D721Med (cell line): ENCODE data around the gene TNNT3.

ENCODE experiments used
- DNase-seq: peaks from one replicate; pipeline ENCODE4 v3.0.0; 2011; ENCODE audit warnings: low spot score; ENCODE audit not compliant: insufficient read length
- FAIRE-seq: peaks from 2 replicates; lab custom pipeline; 2011; peaks lifted over from hg19 to GRCh38; lab: Jason Lieb, UNC
- CTCF ChIP-seq: IDR thresholded peaks from 2 replicates; pipeline ENCODE4 v1.5.1; 2012; ENCODE audit warnings: mild to moderate bottlenecking, control low read depth; ENCODE audit not compliant: insufficient read depth; ENCODE audit errors: missing control alignments

The TNNT3 gene

DNA sequence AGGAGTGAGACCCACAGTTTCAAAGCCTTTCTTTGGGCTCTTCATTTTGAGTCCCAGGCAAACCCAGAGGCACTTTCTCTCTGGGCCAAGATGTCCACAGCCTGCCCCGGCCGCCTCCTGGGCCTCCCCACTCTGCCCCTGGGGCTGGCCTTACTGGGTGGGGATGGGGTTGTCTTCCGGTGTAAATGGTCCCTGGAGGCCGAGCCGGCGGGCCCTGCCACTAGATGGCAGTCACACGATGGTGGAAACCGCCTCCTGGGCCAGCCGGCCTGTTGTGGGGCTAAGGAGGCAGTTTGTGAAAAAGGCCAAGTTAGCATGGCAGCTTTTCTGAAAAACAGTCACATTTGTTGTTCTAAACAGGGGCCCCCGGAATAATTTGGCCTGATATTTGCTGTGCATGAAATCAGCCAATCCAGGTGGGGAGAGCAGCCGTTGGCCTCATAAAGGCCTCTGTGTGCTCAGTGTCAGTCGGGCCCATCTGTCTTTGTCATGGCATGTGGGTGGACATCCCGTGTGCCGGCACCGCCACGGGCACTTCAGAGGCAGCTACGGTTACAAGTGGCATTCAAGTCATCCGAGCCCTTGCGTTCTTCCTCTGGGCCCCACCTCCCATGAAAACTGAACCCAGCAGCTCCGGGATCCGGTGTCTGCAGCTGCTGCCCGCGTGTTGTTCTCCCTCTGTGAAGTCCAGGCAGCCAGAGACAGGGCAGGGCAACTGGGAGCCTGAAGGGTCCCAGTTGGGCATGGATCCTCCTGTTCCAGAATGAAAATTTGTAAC, 34.2 kb downstream of the TNNT3 start:
- no peak for FAIRE-seq
- TF ChIP-seq CTCF = no peak
- DNase-seq = no peak

GRCh38 chr11:1958367-1958766, 38.9 kb downstream of the TNNT3 start:
- no peak for FAIRE-seq
- TF ChIP-seq CTCF = no peak

GRCh38 chr11:1959786-1960185, 40.3 kb downstream of the TNNT3 start:
- DNase-seq (no peak), FAIRE-seq (no peak)
- no peak for TF ChIP-seq CTCF

More at GRCh38 chr11:1958367-1958766, 38.9 kb downstream of the TNNT3 start:
- DNase-seq = no peak

DNA sequence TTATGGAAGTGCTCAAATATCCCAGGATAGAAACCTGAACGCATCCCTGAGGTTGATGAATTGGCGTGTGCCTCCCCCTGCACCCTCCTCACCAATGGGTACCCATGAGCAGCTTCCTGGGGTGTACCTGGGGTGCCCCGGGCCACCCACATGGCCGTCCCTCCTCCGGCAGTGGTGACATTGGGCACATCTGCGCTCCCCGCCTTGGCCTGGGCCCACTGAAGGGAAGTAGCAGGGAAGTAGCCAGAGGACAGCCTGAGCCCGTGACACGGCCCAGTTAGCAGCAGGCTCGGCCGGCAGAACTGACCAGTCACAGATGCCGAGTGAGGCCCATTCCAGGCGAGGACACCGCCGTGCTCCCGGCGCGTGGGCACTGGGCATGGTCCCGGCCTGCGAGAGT, 44.4 kb downstream of the TNNT3 start:
- DNase-seq (no peak), FAIRE-seq (no peak)
- no peak for TF ChIP-seq CTCF

DNA sequence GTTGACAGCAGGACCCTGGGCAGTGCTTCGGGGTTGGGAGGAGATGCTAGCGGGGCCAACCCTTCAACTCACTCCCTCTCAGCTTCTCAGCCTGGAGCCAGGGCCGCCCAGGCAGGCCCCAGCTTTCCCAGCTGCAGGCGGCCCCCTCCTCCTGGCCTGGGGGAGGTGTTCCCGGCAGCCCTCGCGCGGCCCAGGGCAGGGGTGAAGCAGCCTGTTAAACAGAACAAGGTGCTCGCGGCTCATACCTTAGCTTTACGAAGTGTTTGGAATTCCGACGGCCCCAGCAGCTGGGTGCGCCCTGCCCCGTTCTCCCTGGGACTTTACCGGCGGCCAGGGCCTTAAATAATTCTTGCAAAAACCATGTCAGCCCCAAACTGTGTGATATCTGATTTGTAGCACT, 44.8 kb downstream of the TNNT3 start:
- no peak for TF ChIP-seq CTCF
- FAIRE-seq (no peak), DNase-seq (no peak)

- DNase-seq (no peak), FAIRE-seq (no peak)
- TF ChIP-seq CTCF = no peak
Observed at GRCh38 chr11:1964955-1965354, 45.5 kb downstream of the TNNT3 start.

- FAIRE-seq (no peak), DNase-seq (no peak)
- no peak for TF ChIP-seq CTCF
Observed at GRCh38 chr11:1966531-1966930, 47.0 kb downstream of the TNNT3 start.
